GM23338 (cell line): ENCODE measurements around the gene KRTAP4-16. TPM values are rescaled to one million over a fixed set of nuclear protein-coding genes. Genes with fewer than 3 reads are reported as not detected.
"Not testable (repeated sequence)": the region's sequence is repeated elsewhere in the genome, so short reads cannot be mapped to it uniquely, and the experiment has no call there.

Source experiments
- ATAC-seq: fragments of 200-7000 bp; cut with Tn5 transposase; 3 replicates; pipeline ENCODE4 v1.9.1; 2020
- DNase-seq: peaks from one replicate; pipeline ENCODE4 v3.0.0-alpha.2; 2015; ENCODE audit warnings: low spot score
- H2AFZ ChIP-seq: fragments of 200-600 bp; sonication (generic); 2 replicates; pipeline ENCODE4 v1.8.0; 2016; ENCODE audit warnings: antibody characterized with exemption, mild to moderate bottlenecking, moderate library complexity
- H3F3A ChIP-seq: fragments of 200-600 bp; sonication (generic); replicated peaks from 2 replicates; pipeline ENCODE4 v1.8.0; 2017; ENCODE audit warnings: antibody characterized with exemption, mixed run types, low read depth
- H3K27ac ChIP-seq: fragments of 200-600 bp; sonication (generic); 2 replicates; pipeline ENCODE4 v1.6.1; 2016; ENCODE audit warnings: low read depth
- H3K27me3 ChIP-seq: fragments of 200-600 bp; sonication (generic); 2 replicates; pipeline ENCODE4 v1.8.0; 2016; ENCODE audit warnings: mild to moderate bottlenecking, mixed run types, moderate library complexity; ENCODE audit not compliant: insufficient read depth
- H3K36me3 ChIP-seq: fragments of 200-600 bp; sonication (generic); 2 replicates; pipeline ENCODE4 v1.8.0; 2016; ENCODE audit warnings: mild to moderate bottlenecking; ENCODE audit not compliant: insufficient read depth
- H3K4me1 ChIP-seq: fragments of 200-600 bp; sonication (generic); 2 replicates; pipeline ENCODE4 v1.8.0; 2016; ENCODE audit warnings: mild to moderate bottlenecking, moderate library complexity; ENCODE audit not compliant: insufficient read depth
- H3K4me2 ChIP-seq: fragments of 200-600 bp; sonication (generic); 2 replicates; pipeline ENCODE4 v1.7.1; 2017; ENCODE audit warnings: mixed run types
- H3K4me3 ChIP-seq: fragments of 200-600 bp; sonication (generic); 2 replicates; pipeline ENCODE4 v1.6.1; 2016; ENCODE audit warnings: mixed run types
- H3K79me2 ChIP-seq: fragments of 200-600 bp; sonication (generic); replicated peaks from 2 replicates; pipeline ENCODE4 v1.8.0; 2017; ENCODE audit warnings: mild to moderate bottlenecking; ENCODE audit not compliant: insufficient read depth
- H3K9me2 ChIP-seq: fragments of 200-600 bp; sonication (generic); 2 replicates; pipeline ENCODE4 v1.8.0; 2017; ENCODE audit not compliant: insufficient read depth
- H4K20me1 ChIP-seq: fragments of 200-600 bp; sonication (generic); replicated peaks from 2 replicates; pipeline ENCODE4 v1.8.0; 2017; ENCODE audit warnings: mild to moderate bottlenecking; ENCODE audit not compliant: insufficient read depth
- H3K27ac Mint-ChIP-seq: 2 replicates; pipeline ENCODE4 v1.8.0; 2020; ENCODE audit warnings: inconsistent platforms, mild to moderate bottlenecking, moderate library complexity, mixed read lengths
- H3K27me3 Mint-ChIP-seq: 3 replicates; pipeline ENCODE4 v1.8.0; 2022; ENCODE audit warnings: low read depth, mild to moderate bottlenecking, moderate library complexity, mixed read lengths, inconsistent platforms; ENCODE audit not compliant: insufficient read depth, poor library complexity
- H3K36me3 Mint-ChIP-seq: 3 replicates; pipeline ENCODE4 v1.8.0; 2021; ENCODE audit warnings: low read depth, mild to moderate bottlenecking, inconsistent platforms, moderate library complexity, mixed read lengths
- H3K4me1 Mint-ChIP-seq: 3 replicates; pipeline ENCODE4 v1.8.0; 2020; ENCODE audit warnings: mild to moderate bottlenecking, inconsistent platforms, mixed read lengths
- H3K4me3 Mint-ChIP-seq: 3 replicates; pipeline ENCODE4 v1.8.0; 2021; ENCODE audit warnings: moderate library complexity, mild to moderate bottlenecking, inconsistent platforms, mixed read lengths
- H3K9me3 Mint-ChIP-seq: 3 replicates; pipeline ENCODE4 v1.8.0; 2020; ENCODE audit warnings: moderate library complexity, mild to moderate bottlenecking, inconsistent platforms, mixed read lengths
- CREB1 ChIP-seq: fragments of 250-450 bp; sonication (Bioruptor Pico); IDR thresholded peaks from 2 replicates; pipeline ENCODE4 v1.5.0; 2020; ENCODE audit warnings: low read depth, mild to moderate bottlenecking, moderate library complexity
- EZH2phosphoT487 ChIP-seq: fragments of 200-600 bp; sonication (generic); IDR thresholded peaks from one replicate; pipeline ENCODE4 v1.8.1; 2018; ENCODE audit warnings: antibody characterized with exemption; ENCODE audit not compliant: unreplicated experiment
- JUNB ChIP-seq: IDR thresholded peaks from one replicate; pipeline ENCODE4 v1.6.1; 2016; ENCODE audit warnings: antibody characterized with exemption; ENCODE audit not compliant: unreplicated experiment
- STAT1 ChIP-seq: IDR thresholded peaks from one replicate; pipeline ENCODE4 v1.6.1; 2016; ENCODE audit warnings: antibody characterized with exemption; ENCODE audit not compliant: unreplicated experiment
- ZNF114 ChIP-seq: fragments of 250-450 bp; sonication (Bioruptor Pico); IDR thresholded peaks from 2 replicates; pipeline ENCODE4 v1.5.0; 2020; ENCODE audit warnings: mild to moderate bottlenecking, moderate library complexity
- ZNF331 ChIP-seq: fragments of 250-450 bp; sonication (Bioruptor Pico); IDR thresholded peaks from 2 replicates; pipeline ENCODE4 v1.5.0; 2020; ENCODE audit warnings: low read depth, mild to moderate bottlenecking, moderate library complexity
- polyA plus RNA-seq: library from polyadenylated mRNA; unstranded; fragments of >200 nt; fragmentation: Nextera tagmentation; extraction: Ambion mirVana; gene quantifications from 2 replicates; pipeline ENCODE4 v1.2.1, GENCODE V29; 2016
- total RNA-seq: library from RNA; depleted of rRNA; stranded (reverse); fragments of >200 nt; shearing (Covaris generic); gene quantifications from 2 replicates; pipeline ENCODE4 v1.2.3, GENCODE V29; 2014
- TF ChIP-seq, protein P1 (sequence below): fragments of 250-450 bp; sonication (Bioruptor Pico); IDR thresholded peaks from 2 replicates; pipeline ENCODE4 v1.5.0; 2020; ENCODE audit warnings: mild to moderate bottlenecking, moderate library complexity

KRTAP4-16 gene
- total and polyA plus RNA-seq, 2 experiments from 2014 or later = not detected

DNA sequence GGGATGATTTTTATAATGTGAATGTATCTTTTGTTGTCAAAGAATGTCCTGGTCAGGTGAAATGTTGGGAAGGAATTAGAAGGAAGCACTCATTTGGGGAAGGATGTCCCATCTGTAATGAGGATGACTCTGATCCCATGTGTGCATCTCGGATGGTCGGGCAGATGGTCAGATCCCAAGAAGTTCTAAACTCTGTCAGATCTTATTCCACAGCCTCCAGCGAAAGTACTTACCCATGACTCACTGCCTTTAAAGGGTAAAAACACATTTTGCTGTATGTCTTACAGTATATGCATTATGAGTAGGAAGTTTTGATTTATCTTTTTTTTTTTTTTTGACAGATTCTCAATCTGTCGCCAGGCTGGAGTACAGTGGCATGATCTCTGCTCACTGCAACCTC, 16.7 kb upstream of the KRTAP4-16 start (continued):
- TF ChIP-seq, protein P1, sequence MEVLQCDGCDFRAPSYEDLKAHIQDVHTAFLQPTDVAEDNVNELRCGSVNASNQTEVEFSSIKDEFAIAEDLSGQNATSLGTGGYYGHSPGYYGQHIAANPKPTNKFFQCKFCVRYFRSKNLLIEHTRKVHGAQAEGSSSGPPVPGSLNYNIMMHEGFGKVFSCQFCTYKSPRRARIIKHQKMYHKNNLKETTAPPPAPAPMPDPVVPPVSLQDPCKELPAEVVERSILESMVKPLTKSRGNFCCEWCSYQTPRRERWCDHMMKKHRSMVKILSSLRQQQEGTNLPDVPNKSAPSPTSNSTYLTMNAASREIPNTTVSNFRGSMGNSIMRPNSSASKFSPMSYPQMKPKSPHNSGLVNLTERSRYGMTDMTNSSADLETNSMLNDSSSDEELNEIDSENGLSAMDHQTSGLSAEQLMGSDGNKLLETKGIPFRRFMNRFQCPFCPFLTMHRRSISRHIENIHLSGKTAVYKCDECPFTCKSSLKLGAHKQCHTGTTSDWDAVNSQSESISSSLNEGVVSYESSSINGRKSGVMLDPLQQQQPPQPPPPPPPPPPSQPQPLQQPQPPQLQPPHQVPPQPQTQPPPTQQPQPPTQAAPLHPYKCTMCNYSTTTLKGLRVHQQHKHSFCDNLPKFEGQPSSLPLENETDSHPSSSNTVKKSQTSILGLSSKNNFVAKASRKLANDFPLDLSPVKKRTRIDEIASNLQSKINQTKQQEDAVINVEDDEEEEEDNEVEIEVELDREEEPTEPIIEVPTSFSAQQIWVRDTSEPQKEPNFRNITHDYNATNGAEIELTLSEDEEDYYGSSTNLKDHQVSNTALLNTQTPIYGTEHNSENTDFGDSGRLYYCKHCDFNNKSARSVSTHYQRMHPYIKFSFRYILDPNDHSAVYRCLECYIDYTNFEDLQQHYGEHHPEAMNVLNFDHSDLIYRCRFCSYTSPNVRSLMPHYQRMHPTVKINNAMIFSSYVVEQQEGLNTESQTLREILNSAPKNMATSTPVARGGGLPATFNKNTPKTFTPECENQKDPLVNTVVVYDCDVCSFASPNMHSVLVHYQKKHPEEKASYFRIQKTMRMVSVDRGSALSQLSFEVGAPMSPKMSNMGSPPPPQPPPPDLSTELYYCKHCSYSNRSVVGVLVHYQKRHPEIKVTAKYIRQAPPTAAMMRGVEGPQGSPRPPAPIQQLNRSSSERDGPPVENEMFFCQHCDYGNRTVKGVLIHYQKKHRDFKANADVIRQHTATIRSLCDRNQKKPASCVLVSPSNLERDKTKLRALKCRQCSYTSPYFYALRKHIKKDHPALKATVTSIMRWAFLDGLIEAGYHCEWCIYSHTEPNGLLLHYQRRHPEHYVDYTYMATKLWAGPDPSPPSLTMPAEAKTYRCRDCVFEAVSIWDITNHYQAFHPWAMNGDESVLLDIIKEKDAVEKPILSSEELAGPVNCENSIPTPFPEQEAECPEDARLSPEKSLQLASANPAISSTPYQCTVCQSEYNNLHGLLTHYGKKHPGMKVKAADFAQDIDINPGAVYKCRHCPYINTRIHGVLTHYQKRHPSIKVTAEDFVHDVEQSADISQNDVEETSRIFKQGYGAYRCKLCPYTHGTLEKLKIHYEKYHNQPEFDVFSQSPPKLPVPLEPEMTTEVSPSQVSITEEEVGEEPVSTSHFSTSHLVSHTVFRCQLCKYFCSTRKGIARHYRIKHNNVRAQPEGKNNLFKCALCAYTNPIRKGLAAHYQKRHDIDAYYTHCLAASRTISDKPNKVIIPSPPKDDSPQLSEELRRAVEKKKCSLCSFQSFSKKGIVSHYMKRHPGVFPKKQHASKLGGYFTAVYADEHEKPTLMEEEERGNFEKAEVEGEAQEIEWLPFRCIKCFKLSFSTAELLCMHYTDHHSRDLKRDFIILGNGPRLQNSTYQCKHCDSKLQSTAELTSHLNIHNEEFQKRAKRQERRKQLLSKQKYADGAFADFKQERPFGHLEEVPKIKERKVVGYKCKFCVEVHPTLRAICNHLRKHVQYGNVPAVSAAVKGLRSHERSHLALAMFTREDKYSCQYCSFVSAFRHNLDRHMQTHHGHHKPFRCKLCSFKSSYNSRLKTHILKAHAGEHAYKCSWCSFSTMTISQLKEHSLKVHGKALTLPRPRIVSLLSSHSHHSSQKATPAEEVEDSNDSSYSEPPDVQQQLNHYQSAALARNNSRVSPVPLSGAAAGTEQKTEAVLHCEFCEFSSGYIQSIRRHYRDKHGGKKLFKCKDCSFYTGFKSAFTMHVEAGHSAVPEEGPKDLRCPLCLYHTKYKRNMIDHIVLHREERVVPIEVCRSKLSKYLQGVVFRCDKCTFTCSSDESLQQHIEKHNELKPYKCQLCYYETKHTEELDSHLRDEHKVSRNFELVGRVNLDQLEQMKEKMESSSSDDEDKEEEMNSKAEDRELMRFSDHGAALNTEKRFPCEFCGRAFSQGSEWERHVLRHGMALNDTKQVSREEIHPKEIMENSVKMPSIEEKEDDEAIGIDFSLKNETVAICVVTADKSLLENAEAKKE (CRISPR knock-in tag) = no peak

DNA sequence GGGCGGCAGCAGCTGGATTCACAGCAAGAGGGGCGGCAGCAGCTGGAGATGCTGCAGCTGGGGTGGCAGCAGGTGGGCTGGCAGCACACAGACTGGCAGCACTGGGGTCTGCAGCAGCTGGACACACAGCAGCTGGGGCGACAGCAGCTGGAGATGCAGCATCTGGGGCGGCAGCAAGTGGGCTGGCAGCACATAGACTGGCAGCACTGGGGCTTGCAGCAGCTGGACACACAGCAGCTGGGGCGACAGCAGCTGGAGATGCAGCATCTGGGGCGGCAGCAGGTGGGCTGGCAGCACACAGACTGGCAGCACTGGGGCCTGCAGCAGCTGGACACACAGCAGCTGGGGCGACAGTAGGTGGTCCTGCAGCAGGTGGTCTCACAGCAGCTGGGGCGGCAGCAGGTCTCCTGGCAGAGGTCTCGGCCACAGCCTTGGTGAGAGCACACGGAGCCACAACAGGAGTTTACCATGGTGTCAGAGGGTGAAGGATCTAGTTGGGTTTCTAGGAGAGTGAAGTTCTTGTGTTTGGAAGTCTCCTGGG, 15.9 kb upstream of the KRTAP4-16 start, which contains the start of gene KRTAP4-11:
TSS of gene KRTAP4-11 (minus strand) at position 528 of the 541 bp plus-strand sequence. CDS start at position 470, 58 bp downstream.
- H2AFZ ChIP-seq, H3K4me2 ChIP-seq, H3K9me2 ChIP-seq, H3K4me3 Mint-ChIP-seq, H3K79me2 ChIP-seq, H3K4me1 ChIP-seq, ATAC-seq, H3F3A ChIP-seq, H3K27me3 Mint-ChIP-seq, H4K20me1 ChIP-seq, H3K27me3 ChIP-seq, DNase-seq, H3K4me3 ChIP-seq, H3K27ac ChIP-seq, H3K36me3 ChIP-seq: not testable (repeated sequence)
- Mint-ChIP-seq H3K9me3 (peaks cover 13% of the 10 kb centered on the region), H3K4me1 (peaks cover 28% of the 10 kb centered on the region), H3K36me3 (peaks cover 20% of the 10 kb centered on the region), H3K27ac (peak within 1 kb of the TSS; percentile 66; the same call in 1 of the 2 replicates)

DNA sequence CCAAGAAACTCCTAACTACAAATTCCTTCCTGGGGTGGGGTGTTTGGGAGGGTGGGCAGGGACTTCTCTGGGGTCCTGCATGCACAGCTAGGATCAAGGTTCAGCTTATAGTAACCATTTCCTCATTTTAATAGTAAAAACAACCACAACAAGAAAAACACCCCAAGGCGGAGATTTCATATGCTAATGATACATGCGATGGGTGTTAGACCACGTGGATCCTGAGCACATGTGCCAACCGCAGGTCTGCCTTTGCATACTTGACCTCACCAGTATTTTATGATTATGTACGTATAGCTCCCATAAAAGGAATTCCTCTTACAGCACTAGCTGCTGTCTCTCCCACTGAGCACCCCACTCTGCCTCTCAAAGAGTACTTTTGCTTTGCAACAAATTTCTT, 14.3 kb upstream of the KRTAP4-16 start:
- peaks cover 28% of the 10 kb centered on the region for H3K4me1 Mint-ChIP-seq
- H3K9me3 Mint-ChIP-seq = peaks cover 28% of the 10 kb centered on the region
- no peaks in the 10 kb centered on the region for H3K9me2 ChIP-seq
- 0 out of 2 replicates have a peak, but pooled peaks cover 4% of the 10 kb centered on the region for H3K4me1 ChIP-seq
- peaks cover 32% of the 10 kb centered on the region for H3K36me3 Mint-ChIP-seq
- no peak overlapping the region for H3K4me2 ChIP-seq
- H3K27me3 Mint-ChIP-seq = peaks cover 1% of the 10 kb centered on the region
- H2AFZ ChIP-seq = no peak overlapping the region
- H3K27ac Mint-ChIP-seq = no peak overlapping the region
- no peak for DNase-seq
- peaks cover 16% of the 10 kb centered on the region; the same call in 1 of the 2 replicates for H3K36me3 ChIP-seq
- ATAC-seq = no peak
- H3K79me2 ChIP-seq = no peaks in the 10 kb centered on the region
- no peak overlapping the region for H3K4me3 Mint-ChIP-seq
- no peak overlapping the region for H3K4me3 ChIP-seq
- H3K27ac ChIP-seq = no peak overlapping the region
- H3K27me3 ChIP-seq = no peaks in the 10 kb centered on the region
- H3F3A ChIP-seq = no peaks in the 10 kb centered on the region
- H4K20me1 ChIP-seq = no peaks in the 10 kb centered on the region
- TF ChIP-seq CREB1 (CRISPR knock-in tag) (no peak), STAT1 (no peak), ZNF331 (no peak), JUNB (no peak), EZH2phosphoT487 (no peak), ZNF114 (CRISPR knock-in tag) (no peak)
